Stimulated activated CD4-positive, alpha-beta T cell treated with anti-CD3 and anti-CD28 coated beads, Interleukin-2, amount 100 ng/mL, for 4 hours (primary cell): ENCODE results near the gene ZNF664.
"Not testable (repeated sequence)": the region's sequence is repeated elsewhere in the genome, so short reads cannot be mapped to it uniquely, and the experiment has no call there.

Experiments used
- DNase-seq: peaks from one replicate; pipeline ENCODE4 v3.0.0-alpha.2; 2020; ENCODE audit warnings: low read depth

Gene ZNF664

GRCh38 chr12:123941624-123942237 lies 31.3 kb upstream of the ZNF664 start:
- no peak for DNase-seq

- DNase-seq, result no peak
Measured at GRCh38 chr12:123942238-123942653, 30.8 kb upstream of the ZNF664 start.

DNA sequence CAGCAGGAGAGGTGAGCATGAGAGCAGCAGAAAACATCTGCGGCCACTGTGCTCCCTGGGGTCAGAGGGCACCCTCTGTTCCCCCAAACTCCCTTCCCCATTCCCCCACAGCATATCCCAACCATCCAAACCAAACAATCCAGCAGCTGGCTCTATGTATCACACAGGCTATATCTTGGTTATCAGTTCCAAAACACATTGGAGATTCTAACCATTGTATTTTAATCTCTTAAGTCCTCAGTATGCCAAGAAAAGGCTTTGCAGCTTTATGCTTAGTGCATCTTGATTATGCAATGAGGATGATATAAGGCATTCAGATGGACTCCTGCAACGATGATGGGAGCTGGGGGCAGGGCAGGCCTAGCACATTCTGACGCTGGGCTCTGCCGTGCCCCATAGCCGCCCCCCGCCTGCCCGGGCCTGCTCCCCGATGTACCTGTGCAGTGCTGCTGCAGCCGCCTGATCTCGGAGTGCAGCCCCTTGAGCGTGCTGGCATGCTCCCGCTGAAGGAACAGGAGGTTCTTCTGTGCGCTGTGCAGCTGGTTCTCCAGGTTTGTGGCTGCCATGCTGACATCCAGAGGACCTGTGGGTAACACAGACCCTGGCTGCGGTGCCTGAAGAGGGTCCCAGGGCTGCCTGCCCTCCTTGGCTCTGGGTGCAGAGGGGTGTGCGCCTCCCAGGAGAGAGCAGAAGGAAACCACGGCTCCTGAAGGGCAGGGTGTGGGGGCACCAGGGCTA lies 29.9 kb upstream of the ZNF664 start:
- no peak for DNase-seq

- no peak for DNase-seq
Measured at GRCh38 chr12:123943816-123944215, 29.2 kb upstream of the ZNF664 start.

DNA sequence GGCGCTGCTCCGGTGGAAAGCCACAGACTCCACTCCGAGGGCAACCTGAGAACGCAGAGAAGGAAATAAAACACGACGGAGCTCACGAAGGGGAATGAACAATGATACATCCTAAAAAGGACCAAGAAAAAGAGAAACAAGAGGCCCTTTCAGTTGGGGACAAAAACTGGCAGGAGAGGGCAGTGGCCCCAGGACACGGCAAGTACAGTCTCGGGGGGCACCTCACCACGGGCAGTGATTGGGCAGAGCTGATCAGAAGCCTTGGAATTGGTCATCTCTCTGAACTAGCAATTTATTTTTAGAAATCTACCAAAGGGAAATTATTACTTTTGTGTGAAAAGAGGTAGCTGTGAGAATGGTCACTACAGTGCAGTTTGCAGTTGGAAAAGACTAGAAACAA lies 28.3 kb upstream of the ZNF664 start:
- DNase-seq, result no peak

- no peak for DNase-seq
Measured at GRCh38 chr12:123945287-123946151, 27.5 kb upstream of the ZNF664 start.

DNA sequence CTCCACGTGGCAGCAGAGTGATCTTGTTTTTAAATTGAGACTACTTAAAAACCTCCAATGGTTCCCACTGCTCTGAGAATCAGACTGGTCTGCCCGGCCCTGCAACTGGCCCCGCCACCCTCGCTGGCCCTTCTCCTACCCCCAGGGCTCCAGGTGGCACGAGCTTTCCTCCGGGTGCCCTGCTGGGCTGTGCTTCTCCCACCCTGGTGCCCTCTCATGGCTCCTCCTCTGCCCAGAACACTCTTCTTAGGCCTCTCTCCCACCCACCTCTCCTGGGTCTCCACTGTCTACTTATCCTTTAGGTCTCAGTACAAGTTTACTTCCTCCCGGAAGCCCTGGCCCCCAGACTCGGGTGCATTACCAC lies 26.9 kb upstream of the ZNF664 start:
- no peak for DNase-seq

- DNase-seq, result not testable (repeated sequence)
Measured at GRCh38 chr12:123946516-123947505, 26.2 kb upstream of the ZNF664 start.

- not testable (repeated sequence) for DNase-seq
Measured at GRCh38 chr12:123947531-123947930, 25.5 kb upstream of the ZNF664 start.

DNA sequence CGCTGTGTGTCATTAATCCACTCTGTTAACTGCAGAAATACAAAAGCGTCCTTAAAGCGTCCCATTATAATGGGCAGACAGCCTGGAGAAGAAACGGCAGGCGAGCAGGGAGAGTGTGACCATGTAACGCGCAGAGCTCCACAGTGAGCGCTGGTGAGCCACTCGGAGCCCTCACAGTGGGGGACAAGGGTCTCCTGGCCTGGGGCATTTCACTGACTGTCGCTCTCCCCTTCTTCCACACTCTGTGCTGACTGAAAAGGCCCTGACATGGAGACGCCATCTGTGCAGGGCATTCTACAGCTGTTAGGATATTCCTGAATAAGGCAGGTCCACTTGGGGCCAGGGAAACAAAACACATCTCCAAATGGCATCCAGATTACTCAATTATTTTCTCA lies 24.6 kb upstream of the ZNF664 start:
- DNase-seq, result no peak

GRCh38 chr12:123948796-123949769 lies 23.9 kb upstream of the ZNF664 start:
- no peak for DNase-seq

DNA sequence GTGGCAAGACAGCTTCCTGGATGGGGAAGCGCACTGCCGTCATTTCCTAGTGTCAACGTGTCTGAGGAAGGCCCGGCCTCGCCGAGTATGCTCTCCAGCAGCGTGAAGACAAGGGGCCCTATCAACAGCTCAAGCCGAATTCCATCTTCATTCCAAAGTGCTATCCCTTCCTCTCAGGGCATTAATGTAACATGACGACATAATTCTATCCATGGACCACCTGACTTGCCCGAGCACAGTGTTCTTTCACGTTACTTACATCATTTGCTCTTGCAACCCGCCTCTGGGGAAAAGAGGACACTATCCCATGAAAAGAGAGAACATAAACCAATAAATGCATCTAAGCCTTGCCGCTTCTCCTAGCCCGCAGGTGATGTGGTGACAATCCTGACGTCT lies 23.2 kb upstream of the ZNF664 start:
- DNase-seq, result no peak

GRCh38 chr12:123950476-123951349 lies 22.3 kb upstream of the ZNF664 start:
- no peak for DNase-seq

- DNase-seq, result no peak
Measured at GRCh38 chr12:123951467-123951866, 21.5 kb upstream of the ZNF664 start.

DNA sequence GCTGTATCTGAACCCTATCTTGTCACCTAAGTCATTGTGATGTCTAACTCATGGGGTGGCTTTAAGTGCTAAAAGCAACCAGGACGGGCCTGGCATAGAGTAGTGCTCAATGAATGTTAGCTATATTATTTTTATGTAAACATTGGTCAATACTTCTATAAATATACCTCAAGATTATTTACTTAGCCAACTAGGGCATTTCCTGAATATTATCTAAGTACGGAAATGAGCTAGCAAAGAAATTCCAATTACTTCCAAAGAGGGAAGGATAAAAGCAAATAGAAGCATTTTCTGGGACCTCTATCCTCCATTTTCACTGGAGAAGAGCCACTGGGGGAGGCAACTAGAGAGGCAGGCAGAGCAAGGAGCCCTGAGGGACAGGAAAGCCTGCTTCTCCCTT lies 21.0 kb upstream of the ZNF664 start:
- DNase-seq, result no peak

DNA sequence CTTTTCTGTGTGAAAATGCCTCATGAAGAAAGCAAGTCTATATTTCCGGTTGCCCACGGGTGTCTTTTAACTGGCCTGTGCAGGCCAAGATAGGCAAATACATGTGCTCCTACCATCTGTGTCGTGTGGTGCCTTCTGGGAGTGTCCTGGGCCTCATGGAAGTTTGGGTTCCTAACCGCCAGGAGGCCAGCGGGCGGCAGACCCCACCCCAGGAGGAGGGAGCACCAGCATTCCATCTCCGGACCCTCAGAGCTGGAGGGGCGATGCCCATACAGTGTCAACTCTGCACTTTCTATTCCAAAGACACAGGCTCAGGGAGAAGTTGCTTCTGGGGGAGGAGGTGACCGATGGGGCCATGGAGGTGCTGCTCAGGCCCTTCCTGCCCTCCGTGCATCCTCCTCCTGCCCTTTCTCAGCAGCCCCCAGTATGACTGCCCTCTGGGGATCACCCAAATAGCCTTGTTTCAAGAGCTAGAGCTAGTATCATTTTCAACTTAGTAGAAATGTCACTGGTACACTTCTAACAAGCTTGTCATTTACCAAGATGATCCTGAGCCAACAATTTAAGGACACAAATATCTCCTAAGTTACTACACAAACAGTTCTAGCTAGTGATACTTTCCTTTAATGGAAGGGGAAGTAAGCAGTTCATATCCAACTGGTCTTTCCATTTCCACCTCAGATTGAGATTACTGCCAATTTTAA lies 18.2 kb upstream of the ZNF664 start:
- DNase-seq, result no peak

GRCh38 chr12:123956249-123956648 lies 16.8 kb upstream of the ZNF664 start:
- no peak for DNase-seq

DNA sequence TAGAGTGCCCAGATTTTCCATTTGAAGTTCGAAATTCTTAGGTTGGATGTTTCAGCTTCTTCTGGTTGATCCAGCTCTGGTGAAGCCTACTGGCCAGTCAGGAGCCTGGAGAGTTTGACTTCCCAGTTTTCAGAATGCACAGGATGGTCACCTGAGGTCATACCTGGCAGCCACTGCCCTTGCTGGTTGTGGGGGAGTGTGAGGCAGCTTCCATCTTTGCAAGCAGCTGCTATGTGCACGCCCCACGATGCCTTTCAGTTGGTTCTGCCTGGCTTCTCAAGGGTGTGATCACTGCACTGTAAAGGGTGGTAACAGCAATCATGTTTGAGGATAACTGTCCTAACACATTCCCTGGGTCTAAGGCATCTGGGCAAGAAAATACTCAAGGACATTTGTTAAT lies 15.8 kb upstream of the ZNF664 start:
- no peak for DNase-seq

GRCh38 chr12:123958462-123958861 lies 14.6 kb upstream of the ZNF664 start:
- no peak for DNase-seq
